Kidney epithelial cell (primary cell): ENCODE data around the gene IL1RL1. TPM values are rescaled to one million over a fixed set of nuclear protein-coding genes. Genes with fewer than 3 reads are reported as not detected.

ENCODE experiments used
- DNase-seq: peaks from one replicate; pipeline ENCODE4 v3.0.0-alpha.2; 2010; ENCODE audit warnings: low read depth
- H3K27me3 ChIP-seq: 2 replicates; pipeline ENCODE4 v1.6.0; 2011; ENCODE audit warnings: low read length; ENCODE audit not compliant: control insufficient read depth, insufficient read depth
- H3K36me3 ChIP-seq: 2 replicates; pipeline ENCODE4 v1.5.1; 2011; ENCODE audit warnings: low read length; ENCODE audit not compliant: control insufficient read depth, insufficient read depth
- H3K4me3 ChIP-seq: 2 replicates; pipeline ENCODE4 v1.5.1; 2011; ENCODE audit warnings: low read depth, mild to moderate bottlenecking, control low read depth, low read length
- CTCF ChIP-seq: IDR thresholded peaks from 2 replicates; pipeline ENCODE4 v1.5.1; 2011; ENCODE audit warnings: mild to moderate bottlenecking, moderate library complexity, low read length, control low read depth, inconsistent platforms; ENCODE audit not compliant: insufficient read depth, poor library complexity, severe bottlenecking
- total RNA-seq: library from RNA; depleted of rRNA; stranded (reverse); fragments of >200 nt; gene quantifications from 2 replicates; pipeline ENCODE4 v1.2.3, GENCODE V29; 2015

IL1RL1 gene
- total RNA-seq, 1 donor from 2014 or later = 5.1 TPM

- TF ChIP-seq CTCF = no peak
- H3K27me3 ChIP-seq = no peaks in the 10 kb centered on the region
Observed at GRCh38 chr2:102368461-102369109, 57.2 kb downstream of the IL1RL1 start.

GRCh38 chr2:102369866-102370265 lies 58.5 kb downstream of the IL1RL1 start:
- no peak for TF ChIP-seq CTCF

More at GRCh38 chr2:102368461-102369109, 57.2 kb downstream of the IL1RL1 start:
- DNase-seq = no peak
- Histone ChIP-seq H3K4me3 (no peak overlapping the region), H3K36me3 (no peaks in the 10 kb centered on the region)

GRCh38 chr2:102376052-102376591 lies 64.8 kb downstream of the IL1RL1 start:
- DNase-seq = no peak
- Histone ChIP-seq H3K4me3 (no peak overlapping the region), H3K36me3 (no peaks in the 10 kb centered on the region), H3K27me3 (no peaks in the 10 kb centered on the region)
- no peak for TF ChIP-seq CTCF

More at GRCh38 chr2:102369866-102370265, 58.5 kb downstream of the IL1RL1 start:
- Histone ChIP-seq H3K36me3 (no peaks in the 10 kb centered on the region), H3K4me3 (no peak overlapping the region), H3K27me3 (no peaks in the 10 kb centered on the region)
- DNase-seq = no peak

- Histone ChIP-seq H3K36me3 (no peaks in the 10 kb centered on the region), H3K4me3 (no peak overlapping the region), H3K27me3 (no peaks in the 10 kb centered on the region)
- no peak for TF ChIP-seq CTCF
- no peak for DNase-seq
Observed at GRCh38 chr2:102383722-102384121, 72.4 kb downstream of the IL1RL1 start.

GRCh38 chr2:102385522-102385921 lies 74.2 kb downstream of the IL1RL1 start:
- Histone ChIP-seq H3K27me3 (no peaks in the 10 kb centered on the region), H3K4me3 (no peak overlapping the region), H3K36me3 (no peaks in the 10 kb centered on the region)
- no peak for DNase-seq
- TF ChIP-seq CTCF = no peak

GRCh38 chr2:102386004-102386403 lies 74.6 kb downstream of the IL1RL1 start:
- no peak for DNase-seq
- Histone ChIP-seq H3K36me3 (no peaks in the 10 kb centered on the region), H3K27me3 (no peaks in the 10 kb centered on the region), H3K4me3 (no peak overlapping the region)
- TF ChIP-seq CTCF = no peak
